Keratinocyte (primary cell): ENCODE measurements around the gene ANO9. TPM values are rescaled to one million over a fixed set of nuclear protein-coding genes. Genes with fewer than 3 reads are reported as not detected.
A peak's percentile ranks its signal among the peaks of the same experiment; 100 is the strongest.

ENCODE experiments used
- DNase-seq: peaks from one replicate; pipeline ENCODE4 v3.0.0-alpha.2; 2011; ENCODE audit warnings: low read depth, missing footprints, low spot score
- FAIRE-seq: peaks from 2 replicates; lab custom pipeline; 2011; peaks lifted over from hg19 to GRCh38; lab: Jason Lieb, UNC
- H2AFZ ChIP-seq: 2 replicates; pipeline ENCODE4 v1.6.0; 2012; ENCODE audit warnings: low read length, control low read depth, inconsistent platforms; ENCODE audit not compliant: control insufficient read depth
- H3K27ac ChIP-seq: 2 replicates; pipeline ENCODE4 v1.5.1; 2011; ENCODE audit warnings: low read length; ENCODE audit not compliant: control insufficient read depth, insufficient read depth
- H3K27me3 ChIP-seq: 3 replicates; pipeline ENCODE4 v1.6.0; 2011; ENCODE audit warnings: low read length; ENCODE audit not compliant: control insufficient read depth, insufficient read depth; ENCODE audit errors: extremely low read depth
- H3K36me3 ChIP-seq, 2 experiments: 2 replicates in 1 of 2; 3 replicates in 1 of 2; pipeline ENCODE4 v1.5.1; 2011; ENCODE audit warnings: low read length in 2 of 2, mild to moderate bottlenecking in 1 of 2; ENCODE audit not compliant: control insufficient read depth in 2 of 2, insufficient read depth in 2 of 2; ENCODE audit errors: extremely low read depth in 1 of 2
- H3K4me1 ChIP-seq: 3 replicates; pipeline ENCODE4 v1.5.1; 2011; ENCODE audit warnings: low read length; ENCODE audit not compliant: control insufficient read depth, insufficient read depth; ENCODE audit errors: extremely low read depth
- H3K4me2 ChIP-seq: 3 replicates; pipeline ENCODE4 v1.6.0; 2011; ENCODE audit warnings: low read depth, low read length; ENCODE audit not compliant: control insufficient read depth, insufficient read depth; ENCODE audit errors: extremely low read depth
- H3K4me3 ChIP-seq, 3 experiments: fragments of 200-600 bp in 1 of 3; sonication (generic) in 1 of 3; 2 replicates in 2 of 3; 3 replicates in 1 of 3; pipeline ENCODE4 v1.5.1; 2011 to 2016; ENCODE audit warnings: low read length in 3 of 3, mild to moderate bottlenecking in 3 of 3, control low read depth in 2 of 3, inconsistent platforms in 1 of 3, low read depth in 1 of 3, mixed read lengths in 1 of 3, mixed run types in 1 of 3, moderate library complexity in 1 of 3; ENCODE audit not compliant: control insufficient read depth in 2 of 3, insufficient read depth in 2 of 3; ENCODE audit errors: extremely low read depth in 1 of 3
- H3K79me2 ChIP-seq: 2 replicates; pipeline ENCODE4 v1.6.0; 2012; ENCODE audit warnings: low read length; ENCODE audit not compliant: control insufficient read depth, insufficient read depth
- H3K9ac ChIP-seq: 3 replicates; pipeline ENCODE4 v1.6.0; 2011; ENCODE audit warnings: low read length; ENCODE audit not compliant: control insufficient read depth, insufficient read depth; ENCODE audit errors: extremely low read depth
- H3K9me1 ChIP-seq: 3 replicates; pipeline ENCODE4 v1.6.0; 2011; ENCODE audit warnings: low read length; ENCODE audit not compliant: control insufficient read depth, insufficient read depth; ENCODE audit errors: extremely low read depth
- H3K9me3 ChIP-seq: 2 replicates; pipeline ENCODE4 v1.5.1; 2012; ENCODE audit warnings: low read depth, low read length; ENCODE audit not compliant: control insufficient read depth
- H4K20me1 ChIP-seq: 3 replicates; pipeline ENCODE4 v1.6.0; 2011; ENCODE audit warnings: low read length; ENCODE audit not compliant: control insufficient read depth, insufficient read depth; ENCODE audit errors: extremely low read depth
- CTCF ChIP-seq, 3 experiments: IDR thresholded peaks in 1 of 3; conservative IDR thresholded peaks in 1 of 3; optimal IDR thresholded peaks in 1 of 3; 2 replicates in 2 of 3; 3 replicates in 1 of 3; pipeline versions ENCODE3 to v1.5.1; 2011; ENCODE audit warnings: low read length in 3 of 3, mild to moderate bottlenecking in 3 of 3, moderate library complexity in 2 of 3, control low read depth in 1 of 3, inconsistent platforms in 1 of 3; ENCODE audit not compliant: insufficient read depth in 2 of 3; ENCODE audit errors: extremely low read depth in 1 of 3
- EZH2 ChIP-seq: IDR thresholded peaks from one replicate; pipeline ENCODE4 v1.6.1; 2012; ENCODE audit warnings: inconsistent platforms, mild to moderate bottlenecking, low read length, moderate library complexity
- dilution Hi-C: fragments of 300-500 bp; cut with MboI; formaldehyde crosslinking; loops from one replicate; pipeline ENCODE4 v1.7.0; 2020; ENCODE audit warnings: low sequenced_read_pairs; ENCODE audit not compliant: extremely low pct_ligation_motif_present
- polyA plus RNA-seq, 5 experiments: library from polyadenylated mRNA; depleted of rRNA in 3 of 5; stranded (reverse) in 3 of 5; stranded (forward) in 1 of 5; unstranded in 1 of 5; fragments of >200 nt; gene quantifications; 1 replicate in 1 of 5; 2 replicates in 3 of 5; 3 replicates in 1 of 5; pipeline versions ENCODE4 v1.2.1 to v1.2.3, GENCODE V29; 2011 to 2012; ENCODE audit warnings: missing spikeins in 2 of 5, low read depth in 1 of 5, low replicate concordance in 1 of 5

ANO9 gene
- polyA plus RNA-seq, 1 donor (not counting 4 experiments of a cell fraction or from before 2014, with no cell fraction given), result 16.1 TPM

GRCh38 chr11:475941-476340, 34.1 kb upstream of the ANO9 start:
- TF ChIP-seq EZH2, result no peak
- no peak for TF ChIP-seq CTCF (optimal IDR thresholded peaks at IDR 0.05 in 1 of 3, IDR thresholded peaks at IDR 0.05 in 1 of 3, conservative IDR thresholded peaks at IDR 0.05 in 1 of 3; ENCODE audit: extremely low read depth in 1 of 3, insufficient read depth in 2 of 3, low read length in 3 of 3)
- H3K79me2 ChIP-seq, result peaks cover 40% of the 10 kb centered on the region
- H3K4me1 ChIP-seq, result no peaks in the 10 kb centered on the region
- no peaks in the 10 kb centered on the region for H3K9me3 ChIP-seq
- DNase-seq, result no peak
- H3K4me2 ChIP-seq, result no peak overlapping the region
- no peak overlapping the region for H3K9ac ChIP-seq
- H3K4me3 ChIP-seq, result no peak overlapping the region
- H3K27ac ChIP-seq, result no peak overlapping the region
- H3K36me3 ChIP-seq, result peaks cover 2 to 14% of the 10 kb centered on the region in 2 experiments
- dilution Hi-C loops, result no loop called here
- no peaks in the 10 kb centered on the region for H3K9me1 ChIP-seq
- no peak overlapping the region for H2AFZ ChIP-seq
- FAIRE-seq, result no peak
- H4K20me1 ChIP-seq, result no peaks in the 10 kb centered on the region
- H3K27me3 ChIP-seq, result no peaks in the 10 kb centered on the region

- no peak overlapping the region for H3K9ac ChIP-seq
- no peak overlapping the region for H3K4me3 ChIP-seq
- no peak overlapping the region for H3K27ac ChIP-seq
- H3K36me3 ChIP-seq, result peaks cover 2 to 14% of the 10 kb centered on the region in 2 experiments
- dilution Hi-C loops, result no loop called here
- peaks cover 40% of the 10 kb centered on the region for H3K79me2 ChIP-seq
- no peaks in the 10 kb centered on the region for H4K20me1 ChIP-seq
- no peak overlapping the region for H2AFZ ChIP-seq
- H3K9me1 ChIP-seq, result no peaks in the 10 kb centered on the region
- TF ChIP-seq CTCF (optimal IDR thresholded peaks at IDR 0.05 in 1 of 3, IDR thresholded peaks at IDR 0.05 in 1 of 3, conservative IDR thresholded peaks at IDR 0.05 in 1 of 3; ENCODE audit: extremely low read depth in 1 of 3, insufficient read depth in 2 of 3, low read length in 3 of 3) (no peak), EZH2 (no peak)
- FAIRE-seq, result peak; percentile 79
- no peaks in the 10 kb centered on the region for H3K9me3 ChIP-seq
- H3K4me1 ChIP-seq, result no peaks in the 10 kb centered on the region
- DNase-seq, result no peak
- no peak overlapping the region for H3K4me2 ChIP-seq
- no peaks in the 10 kb centered on the region for H3K27me3 ChIP-seq
Measured at GRCh38 chr11:474914-475506, 33.2 kb upstream of the ANO9 start.
